Activated B cell treated with CpG ODN at 0.5 μM for 24 hours (primary cell): ENCODE results near the gene C2orf69. TPM values are rescaled to one million over a fixed set of nuclear protein-coding genes. Genes with fewer than 3 reads are reported as not detected.

Source experiments
- ATAC-seq: fragments of 200-7000 bp; cut with Tn5 transposase; one replicate; pipeline ENCODE4 v1.10.0; 2021; ENCODE audit warnings: low read depth, mild to moderate bottlenecking, moderate library complexity
- CTCF ChIA-PET: fragments of 350-600 bp; sonication (Branson Sonifier 250); formaldehyde crosslinking; loops from one replicate; lab custom pipeline; 2021; ENCODE audit warnings: antibody characterized with exemption; lab: Charles Lee
- POLR2A ChIA-PET: fragments of 350-600 bp; sonication (Branson Sonifier 250); formaldehyde crosslinking; loops from one replicate; lab custom pipeline; 2021; ENCODE audit warnings: antibody characterized with exemption; lab: Charles Lee
- DNase-seq: peaks from one replicate; pipeline ENCODE4 v3.0.0; 2022
- H3K27ac Mint-ChIP-seq: one replicate; pipeline ENCODE4 v1.8.0; 2020; ENCODE audit warnings: mixed read lengths
- H3K27me3 Mint-ChIP-seq: one replicate; pipeline ENCODE4 v1.8.0; 2021; ENCODE audit warnings: mixed read lengths
- H3K36me3 Mint-ChIP-seq: one replicate; pipeline ENCODE4 v1.8.0; 2021; ENCODE audit warnings: low read depth, mixed read lengths
- H3K4me1 Mint-ChIP-seq: one replicate; pipeline ENCODE4 v1.8.0; 2021; ENCODE audit warnings: mixed read lengths
- H3K4me3 Mint-ChIP-seq: one replicate; pipeline ENCODE4 v1.8.0; 2020; ENCODE audit warnings: mild to moderate bottlenecking, mixed read lengths
- H3K9me3 Mint-ChIP-seq: one replicate; pipeline ENCODE4 v1.8.0; 2020; ENCODE audit warnings: mixed read lengths
- intact Hi-C: fragments of 100-400 bp; cut with micrococcal nuclease; formaldehyde crosslinking; loops from one replicate; pipeline ENCODE4 v1.15.1; 2024
- total RNA-seq: library from RNA; stranded (reverse); gene quantifications from 2 replicates; pipeline ENCODE4 v1.2.3, GENCODE V29; 2022
- TF ChIP-seq, protein P1 (sequence below): fragments of 200-600 bp; IDR thresholded peaks from one replicate; pipeline ENCODE4 v1.8.0; 2022; ENCODE audit warnings: antibody characterized with exemption, mild to moderate bottlenecking

C2orf69 gene
- total RNA-seq, 1 donor from 2014 or later, result 12.6 TPM

- Mint-ChIP-seq H3K4me3 (no peak overlapping the region), H3K27me3 (no peaks in the 10 kb centered on the region), H3K9me3 (no peaks in the 10 kb centered on the region), H3K27ac (no peak overlapping the region), H3K4me1 (no peaks in the 10 kb centered on the region), H3K36me3 (peaks cover 34% of the 10 kb centered on the region)
- intact Hi-C loops, result no loop called here
- ChIA-PET POLR2A (no interaction called here), CTCF (no interaction called here)
- TF ChIP-seq, protein P1, sequence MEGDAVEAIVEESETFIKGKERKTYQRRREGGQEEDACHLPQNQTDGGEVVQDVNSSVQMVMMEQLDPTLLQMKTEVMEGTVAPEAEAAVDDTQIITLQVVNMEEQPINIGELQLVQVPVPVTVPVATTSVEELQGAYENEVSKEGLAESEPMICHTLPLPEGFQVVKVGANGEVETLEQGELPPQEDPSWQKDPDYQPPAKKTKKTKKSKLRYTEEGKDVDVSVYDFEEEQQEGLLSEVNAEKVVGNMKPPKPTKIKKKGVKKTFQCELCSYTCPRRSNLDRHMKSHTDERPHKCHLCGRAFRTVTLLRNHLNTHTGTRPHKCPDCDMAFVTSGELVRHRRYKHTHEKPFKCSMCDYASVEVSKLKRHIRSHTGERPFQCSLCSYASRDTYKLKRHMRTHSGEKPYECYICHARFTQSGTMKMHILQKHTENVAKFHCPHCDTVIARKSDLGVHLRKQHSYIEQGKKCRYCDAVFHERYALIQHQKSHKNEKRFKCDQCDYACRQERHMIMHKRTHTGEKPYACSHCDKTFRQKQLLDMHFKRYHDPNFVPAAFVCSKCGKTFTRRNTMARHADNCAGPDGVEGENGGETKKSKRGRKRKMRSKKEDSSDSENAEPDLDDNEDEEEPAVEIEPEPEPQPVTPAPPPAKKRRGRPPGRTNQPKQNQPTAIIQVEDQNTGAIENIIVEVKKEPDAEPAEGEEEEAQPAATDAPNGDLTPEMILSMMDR, result no peak
- ATAC-seq (no peak), DNase-seq (no peak)
Observed at GRCh38 chr2:199972088-199972626, 61.1 kb downstream of the C2orf69 start.

DNA sequence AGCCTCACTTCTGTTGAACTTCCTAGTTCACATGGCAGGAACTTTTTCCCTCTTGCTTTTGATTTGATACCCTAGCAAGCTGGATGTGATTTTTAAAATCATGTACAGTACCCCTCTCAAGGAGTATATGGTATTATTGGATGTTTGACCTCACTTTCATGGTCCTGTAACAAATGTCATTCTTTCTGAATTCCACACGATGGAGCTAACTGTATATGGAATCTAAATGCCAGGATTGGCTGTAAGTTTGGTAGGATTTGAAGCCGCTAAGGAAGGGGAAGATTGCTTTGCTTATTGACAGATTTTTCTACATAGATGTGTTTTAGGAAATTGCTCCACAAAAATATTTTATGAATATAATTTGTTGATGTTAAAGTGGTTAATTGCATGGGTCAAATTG, 62.6 kb downstream of the C2orf69 start:
- Mint-ChIP-seq H3K36me3 (peaks cover 24% of the 10 kb centered on the region), H3K27me3 (no peaks in the 10 kb centered on the region), H3K27ac (no peak overlapping the region), H3K9me3 (no peaks in the 10 kb centered on the region), H3K4me3 (no peak overlapping the region), H3K4me1 (no peaks in the 10 kb centered on the region)
- CTCF ChIA-PET, result interaction anchor here (0.9 to 1.6 kb wide), 4 partner anchors 9 to 513 kb away, joined by 3 to 7 read pairs (median 4); no protein-coding TSS in a partner anchor
- DNase-seq, result no peak
- TF ChIP-seq, protein P1, result no peak
- intact Hi-C loops, result no loop called here
- no peak for ATAC-seq
- POLR2A ChIA-PET, result no interaction called here

DNA sequence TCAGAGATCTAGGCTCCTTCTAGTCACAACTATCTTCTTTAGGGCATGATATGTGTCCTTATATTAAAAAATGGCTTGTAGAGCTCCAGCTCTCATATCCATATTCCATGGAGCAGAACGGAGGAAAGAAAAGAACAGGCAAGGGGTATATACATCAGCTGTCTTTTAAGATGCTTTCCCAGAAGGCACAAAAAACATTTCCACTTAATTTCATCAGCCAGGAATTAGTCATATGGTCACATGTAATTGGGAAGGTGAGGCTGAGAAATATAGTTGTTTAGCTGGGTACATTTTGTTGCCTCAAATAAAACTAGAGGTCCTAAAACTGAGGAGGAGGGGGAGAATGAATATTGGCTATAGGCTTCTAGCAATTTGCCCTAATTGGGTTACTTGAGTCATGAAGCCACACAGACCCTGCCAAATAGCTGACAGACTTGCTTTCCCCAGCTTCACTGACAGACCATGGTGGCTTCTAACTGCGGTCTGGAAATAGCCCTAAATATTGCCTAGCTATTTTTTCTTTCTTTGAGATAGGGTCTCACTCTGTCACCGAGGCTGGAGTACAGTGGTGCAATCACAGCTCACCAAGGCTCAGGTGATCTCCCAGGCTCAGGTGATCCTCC, 64.3 kb downstream of the C2orf69 start:
- intact Hi-C loops, result no loop called here
- TF ChIP-seq, protein P1, result no peak
- no peak for ATAC-seq
- POLR2A ChIA-PET, result no interaction called here
- Mint-ChIP-seq H3K9me3 (no peaks in the 10 kb centered on the region), H3K4me1 (peaks cover 3% of the 10 kb centered on the region), H3K4me3 (no peak overlapping the region), H3K27ac (no peak overlapping the region), H3K36me3 (peaks cover 19% of the 10 kb centered on the region), H3K27me3 (no peaks in the 10 kb centered on the region)
- no peak for DNase-seq
- CTCF ChIA-PET, result interaction anchor here (0.6 kb wide), 1 partner anchor 503 kb away, joined by 4 read pairs; no protein-coding TSS in a partner anchor

Other genes with a start within 250 kb of the C2orf69 start
- 1.4 and 1.5 TPM in 2 replicates for gene FTCDNL1, start 60.1 kb upstream of the C2orf69 start, total RNA-seq
- gene TYW5, start 44.2 kb downstream of the C2orf69 start, total RNA-seq, result 10.5 and 12.5 TPM in 2 replicates
- gene MAIP1, start 44.3 kb downstream of the C2orf69 start, total RNA-seq, result 20.2 and 20.7 TPM in 2 replicates